T-cell (primary cell): ENCODE data around the gene PTTG1IP. TPM values are rescaled to one million over a fixed set of nuclear protein-coding genes. Genes with fewer than 3 reads are reported as not detected.
"Not testable (repeated sequence)": the region's sequence is repeated elsewhere in the genome, so short reads cannot be mapped to it uniquely, and the experiment has no call there.

Experiments used
- ATAC-seq, 4 experiments: fragments of 200-7000 bp in 3 of 4; fragments of 150-1000 bp in 1 of 4; cut with Tn5 transposase; replicated peaks in 1 of 4; 1 replicate in 3 of 4; 2 replicates in 1 of 4; pipeline ENCODE4 v1.10.0; 2021; ENCODE audit warnings: moderate library complexity in 3 of 4, mild to moderate bottlenecking in 2 of 4, moderate number of reproducible peaks in 1 of 4
- CTCF ChIA-PET, 2 donors: fragments of 300-600 bp; sonication (Branson Sonifier 250); formaldehyde crosslinking; loops; one replicate each; lab custom pipeline; 2022; ENCODE audit warnings: antibody characterized with exemption in 2 of 2; lab: Charles Lee
- POLR2A ChIA-PET, 2 donors: fragments of 300-600 bp; sonication (Branson Sonifier 250); formaldehyde crosslinking; loops; one replicate each; lab custom pipeline; 2022; ENCODE audit warnings: antibody characterized with exemption in 2 of 2; lab: Charles Lee
- DNase-seq, 35 experiments: peaks; one replicate each; pipeline versions ENCODE4 v3.0.0 to v3.0.0-alpha.2; 2013 to 2023
- H3K27ac ChIP-seq: one replicate; pipeline ENCODE4 v1.5.1; 2013; ENCODE audit warnings: low read length
- H3K27me3 ChIP-seq, 2 experiments: replicated peaks in 1 of 2; 1 replicate in 1 of 2; 2 replicates in 1 of 2; pipeline versions ENCODE4 v1.6.1 to v1.7.0; 2013; ENCODE audit warnings: low read length in 1 of 2, mixed read lengths in 1 of 2; ENCODE audit not compliant: control insufficient read depth in 2 of 2, insufficient read depth in 2 of 2; ENCODE audit errors: extremely low read depth in 1 of 2
- H3K36me3 ChIP-seq, 2 donors: 1 replicate in 1 of 2; 2 replicates in 1 of 2; pipeline versions ENCODE4 v1.6.1 to v1.7.0; 2013; ENCODE audit warnings: low read length in 1 of 2; ENCODE audit not compliant: control insufficient read depth in 2 of 2, insufficient read depth in 1 of 2; ENCODE audit errors: extremely low read depth in 1 of 2
- H3K4me1 ChIP-seq, 2 experiments: 1 replicate in 1 of 2; 2 replicates in 1 of 2; pipeline versions ENCODE4 v1.6.1 to v1.7.0; 2013; ENCODE audit warnings: low read length in 2 of 2, mixed read lengths in 1 of 2; ENCODE audit not compliant: insufficient read depth in 2 of 2, control insufficient read depth in 1 of 2; ENCODE audit errors: extremely low read depth in 1 of 2
- H3K4me3 ChIP-seq, 2 donors: 1 replicate in 1 of 2; 2 replicates in 1 of 2; pipeline versions ENCODE4 v1.5.1 to v1.7.0; 2013; ENCODE audit warnings: mild to moderate bottlenecking in 2 of 2, low read length in 1 of 2, moderate library complexity in 1 of 2; ENCODE audit not compliant: control insufficient read depth in 1 of 2; ENCODE audit errors: extremely low read depth in 1 of 2
- H3K9me3 ChIP-seq: 2 replicates; pipeline ENCODE4 v1.7.0; 2013
- H3K27ac Mint-ChIP-seq, 2 donors: one replicate each; pipeline ENCODE4 v1.8.0; 2020 to 2021; ENCODE audit warnings: mild to moderate bottlenecking in 2 of 2, mixed read lengths in 2 of 2
- H3K27me3 Mint-ChIP-seq, 2 donors: one replicate each; pipeline ENCODE4 v1.8.0; 2021 to 2022; ENCODE audit warnings: mixed read lengths in 2 of 2
- H3K36me3 Mint-ChIP-seq: one replicate; pipeline ENCODE4 v1.8.0; 2021; ENCODE audit warnings: mixed read lengths
- H3K4me1 Mint-ChIP-seq, 3 donors: one replicate each; pipeline ENCODE4 v1.8.0; 2020 to 2022; ENCODE audit warnings: mixed read lengths in 3 of 3, mild to moderate bottlenecking in 1 of 3
- H3K4me3 Mint-ChIP-seq, 3 donors: one replicate each; pipeline ENCODE4 v1.8.0; 2020 to 2022; ENCODE audit warnings: mild to moderate bottlenecking in 3 of 3, mixed read lengths in 3 of 3, moderate library complexity in 3 of 3
- H3K9me3 Mint-ChIP-seq, 3 donors: one replicate each; pipeline ENCODE4 v1.8.0; 2020 to 2022; ENCODE audit warnings: mixed read lengths in 3 of 3
- WGBS: methylation state at CpG from one replicate; pipeline ENCODE4 v1.1.5; 2013; ENCODE audit warnings: missing lambda C conversion rate; ENCODE audit not compliant: insufficient coverage; 5-methylcytosine and 5-hydroxymethylcytosine counted together
- total RNA-seq, 35 experiments: library from RNA in 6 of 35; stranded (reverse) in 6 of 35; fragments of 120-200 nt in 1 of 35; gene quantifications; one replicate each; pipeline versions ENCODE4 v1.2.1 to v1.2.4 and lab custom pipeline; 2013 to 2026

PTTG1IP gene
- total RNA-seq, 5 donors from 2014 or later (not counting 1 experiment from before 2014, with no cell fraction given): 73.4 to 91.1 (median 90.2) TPM

DNA sequence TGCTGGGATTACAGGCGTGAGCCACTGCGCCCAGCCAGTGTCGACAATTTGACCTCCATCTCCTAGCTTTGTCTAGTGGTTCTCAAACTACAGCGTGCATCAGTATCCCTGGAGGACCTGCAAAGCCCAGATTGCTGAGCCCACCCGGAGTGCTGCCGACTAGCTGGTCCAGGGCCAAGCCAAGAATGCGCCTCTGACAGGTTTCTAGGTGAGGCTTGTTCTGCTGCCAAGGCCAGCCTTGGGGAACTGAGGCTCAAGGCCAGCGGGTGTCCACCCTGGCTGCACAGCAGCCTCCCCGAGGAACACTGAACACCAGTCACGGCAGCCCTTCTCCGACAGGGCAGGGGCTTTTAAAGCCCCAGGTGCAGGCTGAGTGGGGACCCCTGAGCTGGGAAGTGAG, 9.8 kb upstream of the PTTG1IP start:
- CTCF ChIA-PET: interaction anchor here in 1 of 2 donors (0.6 kb wide), 1 partner anchor 24 kb away, joined by 4 read pairs; no protein-coding TSS in a partner anchor
- 96% methylated on average over 11 of the region's 11 CpGs for WGBS
- ATAC-seq (no peak), DNase-seq (no peak)
- peak overlapping the region in 1 of 2 donors; percentile 23 for H3K27ac Mint-ChIP-seq
- Histone ChIP-seq H3K4me1 (peaks cover 19 to 30% of the 10 kb centered on the region in 2 experiments), H3K27me3 (no peaks in the 10 kb centered on the region), H3K9me3 (no peaks in the 10 kb centered on the region), H3K27ac (no peak overlapping the region), H3K4me3 (no peak overlapping the region), H3K36me3 (peaks cover 18 to 28% of the 10 kb centered on the region in 2 donors)
- POLR2A ChIA-PET: no interaction called here
- peaks cover 23 to 32% (median 24%) of the 10 kb centered on the region in 3 donors for H3K4me1 Mint-ChIP-seq
- H3K9me3 Mint-ChIP-seq: no peaks in the 10 kb centered on the region
- no peak overlapping the region for H3K4me3 Mint-ChIP-seq
- peaks cover 4% of the 10 kb centered on the region for H3K36me3 Mint-ChIP-seq
- H3K27me3 Mint-ChIP-seq: no peaks in the 10 kb centered on the region

- ChIA-PET CTCF (no interaction called here), POLR2A (interaction anchor here in 1 of 2 donors (0.6 kb wide), 1 partner anchor 38 kb away, joined by 5 read pairs; no protein-coding TSS in a partner anchor)
- Histone ChIP-seq H3K4me3 (no peak overlapping the region), H3K9me3 (no peaks in the 10 kb centered on the region), H3K27ac (peak overlapping the region; percentile 22), H3K36me3 (peaks cover 0 to 9% of the 10 kb centered on the region in 2 donors), H3K27me3 (no peaks in the 10 kb centered on the region), H3K4me1 (peaks cover 19 to 21% of the 10 kb centered on the region in 2 experiments)
- peak in 1 of 35 experiments; percentile 50 for DNase-seq
- peak; percentile 9 to 68 (median 22) for ATAC-seq
- Mint-ChIP-seq H3K36me3 (no peaks in the 10 kb centered on the region), H3K9me3 (no peaks in the 10 kb centered on the region), H3K4me3 (peak overlapping the region in 1 of 3 donors; percentile 11), H3K4me1 (peaks cover 23 to 32% (median 26%) of the 10 kb centered on the region in 3 donors), H3K27me3 (no peaks in the 10 kb centered on the region), H3K27ac (peak overlapping the region; percentile 62 to 90)
- WGBS: 68% methylated on average over 4 of the region's 6 CpGs
Measured at GRCh38 chr21:44881198-44881872, 7.8 kb upstream of the PTTG1IP start.

- no peaks in the 10 kb centered on the region for H3K9me3 ChIP-seq
- Mint-ChIP-seq H3K27ac (peak overlapping the region; percentile 62 to 90), H3K4me1 (peaks cover 26 to 36% (median 29%) of the 10 kb centered on the region in 3 donors), H3K4me3 (peak overlapping the region in 1 of 3 donors; percentile 11), H3K27me3 (no peaks in the 10 kb centered on the region), H3K36me3 (no peaks in the 10 kb centered on the region), H3K9me3 (no peaks in the 10 kb centered on the region)
- peaks cover 19 to 24% of the 10 kb centered on the region in 2 experiments for H3K4me1 ChIP-seq
- ATAC-seq (peak; percentile 30 to 56 (median 44)), DNase-seq (peak in 1 of 35 experiments; percentile 28)
- peaks cover 0 to 2% of the 10 kb centered on the region in 2 donors for H3K36me3 ChIP-seq
- 100% methylated on average over 1 of the region's 8 CpGs for WGBS
- ChIA-PET CTCF (interaction anchor here in 1 of 2 donors (0.6 kb wide), 1 partner anchor 47 kb away, joined by 3 read pairs; no protein-coding TSS in a partner anchor), POLR2A (interaction anchor here (0.6 to 0.7 kb wide), 2 partner anchors 13 to 37 kb away, joined by 3 to 5 read pairs; no protein-coding TSS in a partner anchor)
- no peak overlapping the region for H3K27ac ChIP-seq
- H3K27me3 ChIP-seq: no peaks in the 10 kb centered on the region
- H3K4me3 ChIP-seq: no peak overlapping the region
Measured at GRCh38 chr21:44880405-44881197, 7.1 kb upstream of the PTTG1IP start.

- H3K27me3 ChIP-seq, H3K27ac ChIP-seq, ATAC-seq, H3K27me3 Mint-ChIP-seq, H3K36me3 Mint-ChIP-seq, H3K4me3 ChIP-seq, H3K9me3 Mint-ChIP-seq, H3K36me3 ChIP-seq, H3K9me3 ChIP-seq, H3K4me3 Mint-ChIP-seq, POLR2A ChIA-PET, DNase-seq, CTCF ChIA-PET, H3K27ac Mint-ChIP-seq: not testable (repeated sequence)
- H3K4me1 Mint-ChIP-seq: peaks cover 35 to 49% (median 41%) of the 10 kb centered on the region in 3 donors
- WGBS: 90% methylated on average over 5 of the region's 8 CpGs
- H3K4me1 ChIP-seq: peaks cover 31 to 33% of the 10 kb centered on the region in 2 experiments
Measured at GRCh38 chr21:44879238-44879637, 5.7 kb upstream of the PTTG1IP start.

DNA sequence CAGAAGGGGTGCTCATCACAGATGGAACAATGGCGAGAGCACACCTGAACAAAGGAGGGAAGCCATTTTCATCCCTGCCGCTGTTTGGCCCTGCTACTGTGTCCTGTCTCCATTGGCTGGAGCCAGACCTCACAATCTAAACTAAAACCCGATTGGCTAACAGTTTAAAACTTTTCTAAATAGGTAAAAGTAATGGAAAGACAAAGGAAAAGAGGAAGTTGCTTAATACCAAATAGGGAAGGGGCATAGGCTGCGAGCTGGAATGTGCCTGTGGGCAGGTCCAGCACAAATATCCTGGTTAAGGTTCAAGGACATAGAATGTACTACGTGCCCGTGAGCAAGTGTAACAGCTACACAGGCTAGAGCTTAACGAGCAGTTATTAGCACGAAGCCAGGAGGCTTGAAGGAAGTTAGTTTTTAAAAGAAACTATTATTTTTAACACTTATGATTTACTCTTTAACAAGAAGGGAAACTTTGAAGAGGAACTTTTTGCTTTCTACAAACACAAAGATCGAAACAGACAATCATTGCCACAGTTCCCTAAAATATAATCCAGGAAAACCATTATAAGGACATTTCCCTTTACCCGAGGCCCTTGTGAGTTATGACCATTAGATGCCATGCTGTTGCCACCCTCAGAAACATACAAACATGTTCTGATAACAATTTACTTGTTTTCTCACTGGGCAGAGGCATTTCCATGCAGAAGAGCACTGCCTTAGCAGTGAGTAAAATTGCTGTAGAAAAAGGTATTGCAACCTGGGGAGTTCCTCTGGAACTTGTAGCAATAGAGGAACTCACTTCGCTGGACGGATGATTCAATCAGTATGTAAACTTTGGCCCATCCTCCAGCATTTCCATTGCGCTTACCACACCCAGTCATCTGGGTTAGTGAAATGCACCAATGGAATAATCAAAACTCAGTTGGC, 4.8 kb upstream of the PTTG1IP start:
- H3K27me3 ChIP-seq: no peaks in the 10 kb centered on the region
- peaks cover 35 to 50% (median 41%) of the 10 kb centered on the region in 3 donors for H3K4me1 Mint-ChIP-seq
- H3K4me1 ChIP-seq: peaks cover 34 to 36% of the 10 kb centered on the region in 2 experiments
- H3K27me3 Mint-ChIP-seq: no peaks in the 10 kb centered on the region
- H3K27ac ChIP-seq: no peak overlapping the region
- no peaks in the 10 kb centered on the region for H3K9me3 Mint-ChIP-seq
- no peak overlapping the region for H3K4me3 ChIP-seq
- no peaks in the 10 kb centered on the region for H3K9me3 ChIP-seq
- H3K36me3 Mint-ChIP-seq: no peaks in the 10 kb centered on the region
- no peak overlapping the region for H3K27ac Mint-ChIP-seq
- 87% methylated on average over 4 of the region's 13 CpGs for WGBS
- DNase-seq: no peak
- ATAC-seq: no peak
- POLR2A ChIA-PET: no interaction called here
- no peak overlapping the region for H3K4me3 Mint-ChIP-seq
- no peaks in the 10 kb centered on the region for H3K36me3 ChIP-seq
- CTCF ChIA-PET: interaction anchor here in 1 of 2 donors (0.5 kb wide), 1 partner anchor 14 kb away, joined by 3 read pairs; no protein-coding TSS in a partner anchor
